H1 (cell line): ENCODE results near the gene MEX3D. TPM values are rescaled to one million over a fixed set of nuclear protein-coding genes. Genes with fewer than 3 reads are reported as not detected.
A peak's percentile ranks its signal among the peaks of the same experiment; 100 is the strongest.

ENCODE experiments used
- CTCF ChIA-PET: fragments of 300-600 bp; sonication (Branson Sonifier 250); formaldehyde crosslinking; loops from one replicate; lab custom pipeline; 2021; ENCODE audit not compliant: partially characterized antibody; lab: Charles Lee
- POLR2A ChIA-PET: fragments of 300-600 bp; sonication (Branson Sonifier 250); formaldehyde crosslinking; loops from one replicate; lab custom pipeline; 2021; ENCODE audit warnings: inconsistent platforms; ENCODE audit not compliant: partially characterized antibody; lab: Charles Lee
- DNase-seq, 2 experiments: peaks; one replicate each; pipeline versions ENCODE4 v3.0.0 to v3.0.0-alpha.2; 2010 to 2022; ENCODE audit warnings: low spot score in 2 of 2, low read depth in 1 of 2, mixed read lengths in 1 of 2
- FAIRE-seq: peaks from 2 replicates; lab custom pipeline; 2011; peaks lifted over from hg19 to GRCh38; lab: Jason Lieb, UNC
- H2AFZ ChIP-seq: 2 replicates; pipeline ENCODE4 v1.8.1; 2012; ENCODE audit warnings: low read length, inconsistent platforms
- H2AK5ac ChIP-seq: 2 replicates; pipeline ENCODE4 v1.6.1; 2013; ENCODE audit warnings: low read depth, low read length
- H2BK120ac ChIP-seq: replicated peaks from 2 replicates; pipeline ENCODE3; 2013; ENCODE audit warnings: low read depth, low read length, inconsistent platforms
- H2BK12ac ChIP-seq: 2 replicates; pipeline ENCODE4 v1.6.1; 2013; ENCODE audit warnings: low read depth, low read length
- H2BK15ac ChIP-seq: 2 replicates; pipeline ENCODE4 v1.6.1; 2013; ENCODE audit warnings: low read length
- H2BK20ac ChIP-seq: 2 replicates; pipeline ENCODE4 v1.6.1; 2013; ENCODE audit warnings: low read length
- H2BK5ac ChIP-seq: 2 replicates; pipeline ENCODE4 v1.6.1; 2013; ENCODE audit warnings: low read depth, low read length
- H3K14ac ChIP-seq: 2 replicates; pipeline ENCODE4 v1.6.1; 2013; ENCODE audit warnings: inconsistent platforms; ENCODE audit not compliant: insufficient read length
- H3K18ac ChIP-seq: 2 replicates; pipeline ENCODE4 v1.6.1; 2013; ENCODE audit warnings: low read length; ENCODE audit errors: extremely low read depth
- H3K23ac ChIP-seq: 2 replicates; pipeline ENCODE4 v1.6.1; 2013; ENCODE audit warnings: inconsistent platforms; ENCODE audit not compliant: insufficient read length
- H3K23me2 ChIP-seq: 2 replicates; pipeline ENCODE4 v1.6.1; 2013; ENCODE audit warnings: low read depth, low read length
- H3K27ac ChIP-seq: 2 replicates; pipeline ENCODE4 v1.6.1; 2011; ENCODE audit warnings: low read depth, low read length, inconsistent platforms
- H3K27me3 ChIP-seq, 4 experiments: replicated peaks in 1 of 4; 1 replicate in 1 of 4; 2 replicates in 3 of 4; pipeline versions ENCODE4 v1.6.1 to v1.8.1; 2011 to 2013; ENCODE audit warnings: low read length in 3 of 4, mild to moderate bottlenecking in 3 of 4, inconsistent platforms in 2 of 4, mixed read lengths in 2 of 4, moderate library complexity in 1 of 4; ENCODE audit not compliant: control insufficient read depth in 3 of 4, insufficient read depth in 3 of 4; ENCODE audit errors: extremely low read depth in 1 of 4
- H3K36me3 ChIP-seq, 4 experiments: 2 replicates each; pipeline versions ENCODE4 v1.6.1 to v1.8.1; 2011 to 2013; ENCODE audit warnings: mild to moderate bottlenecking in 4 of 4, low read length in 3 of 4, moderate library complexity in 2 of 4, control low read depth in 1 of 4, inconsistent platforms in 1 of 4; ENCODE audit not compliant: insufficient read depth in 4 of 4, control insufficient read depth in 2 of 4
- H3K4ac ChIP-seq: replicated peaks from 2 replicates; pipeline ENCODE3; 2013; ENCODE audit warnings: low read length, low read depth, mixed read lengths, inconsistent platforms; ENCODE audit not compliant: insufficient read length
- H3K4me1 ChIP-seq, 4 experiments: replicated peaks in 1 of 4; 1 replicate in 1 of 4; 2 replicates in 3 of 4; pipeline versions ENCODE4 v1.6.1 to v1.8.1; 2011 to 2013; ENCODE audit warnings: low read length in 3 of 4, inconsistent platforms in 2 of 4, mixed read lengths in 1 of 4; ENCODE audit not compliant: insufficient read depth in 4 of 4, control insufficient read depth in 3 of 4
- H3K4me2 ChIP-seq, 2 experiments: 2 replicates each; pipeline versions ENCODE4 v1.6.1 to v1.8.1; 2011 to 2013; ENCODE audit warnings: low read depth in 2 of 2, low read length in 2 of 2, control low read depth in 1 of 2, inconsistent platforms in 1 of 2, mild to moderate bottlenecking in 1 of 2; ENCODE audit not compliant: insufficient read depth in 1 of 2
- H3K4me3 ChIP-seq, 4 experiments: fragments of 200-600, 300-600 bp in 1 of 4; sonication (generic), shearing (Covaris generic), sonication (Bioruptor Twin) in 1 of 4; 2 replicates each; pipeline versions ENCODE4 v1.5.1 to v1.8.1; 2011 to 2016; ENCODE audit warnings: low read length in 4 of 4, low read depth in 3 of 4, control low read depth in 2 of 4, inconsistent platforms in 2 of 4, mild to moderate bottlenecking in 2 of 4, mixed read lengths in 1 of 4, moderate library complexity in 1 of 4; ENCODE audit not compliant: insufficient read depth in 2 of 4; ENCODE audit errors: extremely low read depth in 1 of 4
- H3K56ac ChIP-seq: replicated peaks from 2 replicates; pipeline ENCODE3; 2013; ENCODE audit warnings: low read depth, mild to moderate bottlenecking, mixed read lengths, low read length, inconsistent platforms; ENCODE audit not compliant: insufficient read length
- H3K79me1 ChIP-seq: 2 replicates; pipeline ENCODE4 v1.6.1; 2013; ENCODE audit warnings: low read depth, low read length, control low read depth
- H3K79me2 ChIP-seq, 2 experiments: 2 replicates each; pipeline versions ENCODE4 v1.6.1 to v1.8.1; 2012 to 2013; ENCODE audit warnings: low read length in 2 of 2, mild to moderate bottlenecking in 2 of 2, inconsistent platforms in 1 of 2; ENCODE audit not compliant: insufficient read depth in 2 of 2, control insufficient read depth in 1 of 2
- H3K9ac ChIP-seq, 4 experiments: replicated peaks in 1 of 4; 1 replicate in 1 of 4; 2 replicates in 3 of 4; pipeline versions ENCODE4 v1.6.1 to v1.8.1; 2011 to 2013; ENCODE audit warnings: low read depth in 3 of 4, low read length in 3 of 4, control low read depth in 2 of 4, mild to moderate bottlenecking in 2 of 4, moderate library complexity in 2 of 4, inconsistent platforms in 1 of 4; ENCODE audit errors: extremely low read depth in 1 of 4
- H3K9me3 ChIP-seq, 2 experiments: 2 replicates each; pipeline versions ENCODE4 v1.6.1 to v1.8.1; 2012 to 2013; ENCODE audit warnings: mild to moderate bottlenecking in 2 of 2, moderate library complexity in 2 of 2, control low read depth in 1 of 2, inconsistent platforms in 1 of 2, low read depth in 1 of 2, low read length in 1 of 2, mixed read lengths in 1 of 2; ENCODE audit not compliant: insufficient read depth in 2 of 2
- H4K20me1 ChIP-seq, 2 experiments: replicated peaks in 1 of 2; 2 replicates each; pipeline versions ENCODE3 to v1.8.1; 2011 to 2013; ENCODE audit warnings: inconsistent platforms in 2 of 2, low read length in 2 of 2, mild to moderate bottlenecking in 1 of 2; ENCODE audit not compliant: insufficient read depth in 2 of 2, control insufficient read depth in 1 of 2
- H4K5ac ChIP-seq: 2 replicates; pipeline ENCODE4 v1.6.1; 2013; ENCODE audit warnings: low read length, low read depth, mixed read lengths, inconsistent platforms; ENCODE audit not compliant: insufficient read length
- H4K8ac ChIP-seq: 2 replicates; pipeline ENCODE4 v1.8.0; 2013; ENCODE audit warnings: mild to moderate bottlenecking, moderate library complexity, low read length, inconsistent platforms; ENCODE audit not compliant: insufficient read depth; ENCODE audit errors: extremely low read depth
- H4K91ac ChIP-seq: replicated peaks from 2 replicates; pipeline ENCODE3; 2013; ENCODE audit warnings: low read length, mixed read lengths, inconsistent platforms; ENCODE audit not compliant: insufficient read length
- ASH2L ChIP-seq: fragments of 200-600, 300-600 bp; sonication (generic); IDR thresholded peaks from one replicate; pipeline ENCODE4 v1.7.1; 2017; ENCODE audit warnings: low read length
- EGR1 ChIP-seq: IDR thresholded peaks from 2 replicates; pipeline ENCODE4 v1.6.1; 2011; ENCODE audit warnings: low read depth, low read length, borderline replicate concordance
- KDM4A ChIP-seq: IDR thresholded peaks from one replicate; pipeline ENCODE4 v1.7.1; 2012; ENCODE audit warnings: low read depth, mild to moderate bottlenecking, moderate library complexity, low read length, inconsistent platforms; ENCODE audit not compliant: severe bottlenecking
- KDM5A ChIP-seq: fragments of 200-600 bp; IDR thresholded peaks from 2 replicates; pipeline ENCODE4 v1.7.1; 2012; ENCODE audit warnings: mild to moderate bottlenecking, low read length, inconsistent platforms, mixed read lengths
- MAFK ChIP-seq: IDR thresholded peaks from 2 replicates; pipeline ENCODE4 v1.6.1; 2012; ENCODE audit warnings: low read depth, mild to moderate bottlenecking, improper control_type of control experiment, low read length
- SUZ12 ChIP-seq: fragments of 200-600 bp; sonication (generic); IDR thresholded peaks from 2 replicates; pipeline ENCODE4 v1.6.1; 2012; ENCODE audit warnings: mild to moderate bottlenecking, inconsistent platforms, low read length, moderate library complexity, mixed read lengths
- TAF1 ChIP-seq: IDR thresholded peaks from 2 replicates; pipeline ENCODE4 v1.6.1; 2011; ENCODE audit warnings: mild to moderate bottlenecking, low read depth, low read length
- TEAD4 ChIP-seq: IDR thresholded peaks from 2 replicates; pipeline ENCODE4 v1.6.1; 2012; ENCODE audit warnings: low read depth, low read length, inconsistent platforms, mixed read lengths
- WGBS, 2 experiments: shearing (Covaris generic) in 1 of 2; methylation state at CpG; one replicate each; pipeline versions ENCODE4 v1.1.6 to v1.1.7; 2013 to 2015; ENCODE audit warnings: low lambda C conversion rate in 2 of 2, mixed read lengths in 2 of 2, inconsistent platforms in 1 of 2, low coverage in 1 of 2, missing lambda C conversion rate in 1 of 2; ENCODE audit not compliant: insufficient replicate concordance in 2 of 2, insufficient coverage in 1 of 2, insufficient read length in 1 of 2; ENCODE audit errors: extremely low coverage in 1 of 2, missing lambda C conversion rate in 1 of 2; 5-methylcytosine and 5-hydroxymethylcytosine counted together
- polyA plus RNA-seq, 7 experiments: library from polyadenylated mRNA; depleted of rRNA in 3 of 7; stranded (reverse) in 5 of 7; unstranded in 2 of 7; fragments of >200 nt in 5 of 7; fragments of 200-250 nt in 2 of 7; gene quantifications; 1 replicate in 5 of 7; 2 replicates in 1 of 7; 4 replicates in 1 of 7; pipeline versions ENCODE4 v1.2.1 to v1.2.3, GENCODE V29; 2011 to 2013; ENCODE audit warnings: missing spikeins in 2 of 7, mixed read lengths in 2 of 7
- total RNA-seq: library from RNA; stranded (reverse); fragmentation: NEBNext Ultra II Directional; extraction: Animal tissue kit (Norgen Biotek cat#: 25700); gene quantifications from 2 replicates; pipeline ENCODE4 v1.2.1, GENCODE V29; 2021

MEX3D gene
- total and polyA plus RNA-seq, 2 of the 8 experiments (the other 6 are each of a cell fraction or from before 2014, with no cell fraction given): 20.8 to 78.8 TPM

GRCh38 chr19:1613808-1614570 is 45.9 kb upstream of the MEX3D start:
- H2AFZ ChIP-seq: no peak overlapping the region
- H3K9ac ChIP-seq: peak overlapping the region in 1 of 4 experiments; percentile 22; a peak in 2 of 7 replicates
- H3K27ac ChIP-seq: no peak overlapping the region
- H4K8ac ChIP-seq: no peak overlapping the region
- TF ChIP-seq TEAD4: no peak
- no peak for TF ChIP-seq KDM5A
- TF ChIP-seq TAF1: no peak
- TF ChIP-seq MAFK: no peak
- TF ChIP-seq EGR1: no peak
- no peak for TF ChIP-seq SUZ12
- no peak for TF ChIP-seq ASH2L
- no peak for TF ChIP-seq KDM4A
- no peak overlapping the region for H3K14ac ChIP-seq
- no peak overlapping the region for H2BK120ac ChIP-seq
- H3K9me3 ChIP-seq: no peaks in the 10 kb centered on the region
- H3K27me3 ChIP-seq: no peaks in the 10 kb centered on the region
- no peak overlapping the region; the same call in 1 of the 2 replicates for H2BK5ac ChIP-seq
- H3K4me3 ChIP-seq: no peak overlapping the region
- ChIA-PET CTCF (interaction anchor here (1.1 to 2.1 kb wide), 3 partner anchors 11 to 58 kb away, joined by 3 to 6 read pairs (median 4); no protein-coding TSS in a partner anchor), POLR2A (interaction anchor here (0.6 to 2.7 kb wide), 6 partner anchors 9 to 69 kb away, joined by 3 to 9 read pairs (median 4); no protein-coding TSS in a partner anchor)
- no peak overlapping the region for H2AK5ac ChIP-seq
- peaks cover 3% of the 10 kb centered on the region for H3K79me1 ChIP-seq
- H2BK12ac ChIP-seq: no peak overlapping the region
- no peak overlapping the region for H3K4me2 ChIP-seq
- no peaks in the 10 kb centered on the region; a peak in 1 of 7 replicates for H3K4me1 ChIP-seq
- H3K23me2 ChIP-seq: no peaks in the 10 kb centered on the region
- no peak overlapping the region for H3K18ac ChIP-seq
- H4K20me1 ChIP-seq: peaks cover 17 to 34% of the 10 kb centered on the region in 2 experiments
- H3K23ac ChIP-seq: no peak overlapping the region
- peaks cover 46 to 78% (median 69%) of the 10 kb centered on the region in 4 experiments for H3K36me3 ChIP-seq
- no peak overlapping the region for H2BK20ac ChIP-seq
- H3K56ac ChIP-seq: no peak overlapping the region
- DNase-seq (no peak), FAIRE-seq (no peak)
- no peak overlapping the region for H4K91ac ChIP-seq
- H3K4ac ChIP-seq: no peak overlapping the region
- H2BK15ac ChIP-seq: no peak overlapping the region
- H4K5ac ChIP-seq: no peak overlapping the region
- WGBS, 2 experiments: 93% methylated on average over 25 of the region's 32 CpGs; no CpG with 5 or more reads in 1 of the 2 experiments
- H3K79me2 ChIP-seq: peaks cover 0 to 2% of the 10 kb centered on the region in 2 experiments; a peak in 1 of 4 replicates
